ENCODE data around the gene KIF20A. TPM values are rescaled to one million over a fixed set of nuclear protein-coding genes. Genes with fewer than 3 reads are reported as not detected.

KIF20A gene
- total RNA-seq, 1 experiment from 2014 or later, result 81.9 TPM

- H3K9me3 Mint-ChIP-seq, result peaks cover 8% of the 10 kb centered on the region; the same call in 1 of the 2 replicates
- peak overlapping the region; percentile 71 for H3K4me3 Mint-ChIP-seq
- TF ChIP-seq ZNF263 (CRISPR knock-in tag; IDR thresholded peaks at IDR 0.05; ENCODE audit: low read depth) (no peak), USF1 (CRISPR knock-in tag; IDR thresholded peaks at IDR 0.05) (no peak), CBFB (CRISPR knock-in tag; IDR thresholded peaks at IDR 0.05; ENCODE audit: low read depth) (no peak), NFYB (CRISPR knock-in tag; conservative IDR thresholded peaks at IDR 0.05; ENCODE audit: low read depth) (no peak), EMX1 (CRISPR knock-in tag; IDR thresholded peaks at IDR 0.05) (no peak), ZNF425 (CRISPR knock-in tag; conservative IDR thresholded peaks at IDR 0.05) (no peak), HMGXB4 (CRISPR knock-in tag; IDR thresholded peaks at IDR 0.05) (no peak), ZMAT4 (CRISPR knock-in tag; IDR thresholded peaks at IDR 0.05) (no peak), ZNF396 (CRISPR knock-in tag; IDR thresholded peaks at IDR 0.05; ENCODE audit: borderline replicate concordance) (no peak), IRF2 (CRISPR knock-in tag; IDR thresholded peaks at IDR 0.05; ENCODE audit: borderline replicate concordance, low read depth) (no peak), NR3C1 (CRISPR knock-in tag; conservative IDR thresholded peaks at IDR 0.05; ENCODE audit: low read depth) (no peak), ATF1 (CRISPR knock-in tag; IDR thresholded peaks at IDR 0.05) (no peak)
- ATAC-seq (no peak), DNase-seq (ENCODE audit: low spot score) (no peak)
- ChIA-PET POLR2A (no interaction called here), CTCF (interaction anchor here (1.2 to 1.6 kb wide), 5 partner anchors 58 to 104 kb away, joined by 4 to 9 read pairs (median 5); no protein-coding TSS in a partner anchor)
- H3K36me3 Mint-ChIP-seq, result no peaks in the 10 kb centered on the region
- H3K27me3 Mint-ChIP-seq (ENCODE audit: low read depth), result peaks cover 9% of the 10 kb centered on the region
- peaks cover 6% of the 10 kb centered on the region; the same call in 1 of the 2 replicates for H3K4me1 Mint-ChIP-seq
- no peak overlapping the region for H3K27ac Mint-ChIP-seq
Measured at GRCh38 chr5:138139781-138140090, 39.2 kb upstream of the KIF20A start.

GRCh38 chr5:138140268-138140667 lies 38.6 kb upstream of the KIF20A start:
- ChIA-PET POLR2A (no interaction called here), CTCF (interaction anchor here (1.2 to 1.6 kb wide), 4 partner anchors 58 to 104 kb away, joined by 4 to 9 read pairs (median 6); no protein-coding TSS in a partner anchor)
- DNase-seq (ENCODE audit: low spot score) (no peak), ATAC-seq (no peak)
- Mint-ChIP-seq H3K9me3 (peaks cover 8% of the 10 kb centered on the region; the same call in 1 of the 2 replicates), H3K4me3 (no peak overlapping the region), H3K36me3 (no peaks in the 10 kb centered on the region), H3K27me3 (ENCODE audit: low read depth) (peaks cover 9% of the 10 kb centered on the region), H3K27ac (no peak overlapping the region), H3K4me1 (peaks cover 6% of the 10 kb centered on the region; the same call in 1 of the 2 replicates)
- no peak for TF ChIP-seq ZSCAN18 (CRISPR knock-in tag; IDR thresholded peaks at IDR 0.05)
- TF ChIP-seq JUN (CRISPR knock-in tag; IDR thresholded peaks at IDR 0.05), result no peak
- no peak for TF ChIP-seq NR2C2 (CRISPR knock-in tag; IDR thresholded peaks at IDR 0.05)
- TF ChIP-seq CREB1 (CRISPR knock-in tag; IDR thresholded peaks at IDR 0.05), result no peak
- TF ChIP-seq AFF4 (CRISPR knock-in tag; IDR thresholded peaks at IDR 0.05; ENCODE audit: borderline replicate concordance), result no peak
- no peak for TF ChIP-seq E2F5 (CRISPR knock-in tag; IDR thresholded peaks at IDR 0.05)
- no peak for TF ChIP-seq TEAD1 (CRISPR knock-in tag; IDR thresholded peaks at IDR 0.05)
- no peak for TF ChIP-seq CREM (CRISPR knock-in tag; IDR thresholded peaks at IDR 0.05)
- TF ChIP-seq ETV6 (CRISPR knock-in tag; IDR thresholded peaks at IDR 0.05), result no peak
- no peak for TF ChIP-seq ZNF423 (CRISPR knock-in tag; IDR thresholded peaks at IDR 0.05)
- TF ChIP-seq GTF2I (CRISPR knock-in tag; conservative IDR thresholded peaks at IDR 0.05), result no peak
- TF ChIP-seq RELA (CRISPR knock-in tag; IDR thresholded peaks at IDR 0.05; ENCODE audit: borderline replicate concordance), result no peak
- TF ChIP-seq USF1 (CRISPR knock-in tag; IDR thresholded peaks at IDR 0.05), result no peak
- TF ChIP-seq ZMAT4 (CRISPR knock-in tag; IDR thresholded peaks at IDR 0.05), result no peak
